ENCODE results near the gene GPRC5C. TPM values are rescaled to one million over a fixed set of nuclear protein-coding genes. Genes with fewer than 3 reads are reported as not detected.

The GPRC5C gene
- total RNA-seq, 2 donors from 2014 or later, result 57.0 to 73.4 TPM

DNA sequence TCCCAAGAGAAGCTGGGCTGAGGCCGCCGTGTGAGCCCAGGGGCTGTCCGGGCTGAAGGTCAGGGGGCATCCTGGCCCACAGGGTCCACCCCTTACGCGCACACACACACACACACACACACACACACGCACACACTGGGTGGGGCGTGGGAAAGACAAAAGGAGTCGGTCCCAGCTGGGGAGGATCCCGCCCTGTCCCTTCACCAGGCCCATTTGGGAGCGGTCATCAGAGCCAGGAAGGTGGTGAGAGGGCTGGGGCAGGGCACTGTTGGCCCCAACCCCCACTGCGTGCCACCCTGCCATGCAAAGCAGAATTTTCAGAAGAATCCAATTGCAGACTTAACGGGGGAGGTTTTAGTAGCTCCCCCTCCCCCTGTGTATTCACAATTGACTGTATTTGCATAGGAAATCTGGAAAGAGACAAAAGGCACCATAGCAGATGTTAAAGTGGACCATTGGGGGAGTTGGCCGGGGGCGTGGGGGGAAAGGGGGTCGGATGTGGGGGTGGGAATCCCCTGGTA, 23.2 kb downstream of the GPRC5C start:
- Histone ChIP-seq H3K4me1 (ENCODE audit: control insufficient read depth, insufficient read depth, low read length) (peaks cover 8% of the 10 kb centered on the region), H3K9ac (ENCODE audit: extremely low read depth, low read length, poor library complexity, severe bottlenecking) (no peak overlapping the region), H3K9me3 (ENCODE audit: control insufficient read depth, low read length) (no peaks in the 10 kb centered on the region), H3K27ac (ENCODE audit: low read depth, low read length) (peak overlapping the region; percentile 94), H3K27me3 (ENCODE audit: control insufficient read depth, insufficient read depth, low read length, poor library complexity, severe bottlenecking) (peaks cover 26% of the 10 kb centered on the region), H3K36me3 (ENCODE audit: control insufficient read depth, insufficient read depth, low read length) (no peaks in the 10 kb centered on the region), H3K4me3 (ENCODE audit: low read length) (no peak overlapping the region)
- Mint-ChIP-seq H3K36me3 (ENCODE audit: low read depth) (no peaks in the 10 kb centered on the region), H3K27ac (no peak overlapping the region), H3K4me3 (peak overlapping the region; percentile 42), H3K9me3 (no peaks in the 10 kb centered on the region), H3K27me3 (ENCODE audit: insufficient read depth) (peaks cover 43% of the 10 kb centered on the region), H3K4me1 (peaks cover 15% of the 10 kb centered on the region)
- TF ChIP-seq, protein P1, sequence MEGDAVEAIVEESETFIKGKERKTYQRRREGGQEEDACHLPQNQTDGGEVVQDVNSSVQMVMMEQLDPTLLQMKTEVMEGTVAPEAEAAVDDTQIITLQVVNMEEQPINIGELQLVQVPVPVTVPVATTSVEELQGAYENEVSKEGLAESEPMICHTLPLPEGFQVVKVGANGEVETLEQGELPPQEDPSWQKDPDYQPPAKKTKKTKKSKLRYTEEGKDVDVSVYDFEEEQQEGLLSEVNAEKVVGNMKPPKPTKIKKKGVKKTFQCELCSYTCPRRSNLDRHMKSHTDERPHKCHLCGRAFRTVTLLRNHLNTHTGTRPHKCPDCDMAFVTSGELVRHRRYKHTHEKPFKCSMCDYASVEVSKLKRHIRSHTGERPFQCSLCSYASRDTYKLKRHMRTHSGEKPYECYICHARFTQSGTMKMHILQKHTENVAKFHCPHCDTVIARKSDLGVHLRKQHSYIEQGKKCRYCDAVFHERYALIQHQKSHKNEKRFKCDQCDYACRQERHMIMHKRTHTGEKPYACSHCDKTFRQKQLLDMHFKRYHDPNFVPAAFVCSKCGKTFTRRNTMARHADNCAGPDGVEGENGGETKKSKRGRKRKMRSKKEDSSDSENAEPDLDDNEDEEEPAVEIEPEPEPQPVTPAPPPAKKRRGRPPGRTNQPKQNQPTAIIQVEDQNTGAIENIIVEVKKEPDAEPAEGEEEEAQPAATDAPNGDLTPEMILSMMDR (conservative IDR thresholded peaks at IDR 0.05), result no peak
- 56 to 70% methylated on average over 2 to 10 of the region's 15 CpGs for WGBS, 2 experiments (ENCODE audit: insufficient coverage in 1 of 2, insufficient read length in 1 of 2)
- DNase-seq, result no peak

DNA sequence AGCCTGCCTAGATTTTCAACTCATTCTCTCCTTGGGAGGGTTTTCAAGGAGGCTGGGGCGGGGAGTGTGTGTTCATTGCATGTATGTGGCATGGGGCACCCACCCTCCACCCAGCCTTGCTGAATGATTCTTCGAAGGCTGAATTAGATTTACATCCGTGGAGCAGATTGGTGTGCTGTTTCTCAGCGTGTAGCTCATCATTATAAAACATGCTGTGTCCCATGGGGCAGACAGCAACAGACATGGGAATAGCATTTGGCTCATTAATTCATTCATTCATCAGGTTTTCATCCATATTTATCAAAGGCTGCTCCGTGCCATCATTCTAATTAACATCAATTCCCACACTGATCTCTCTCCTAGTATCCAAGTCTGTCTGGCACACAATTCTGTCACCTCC, 23.9 kb downstream of the GPRC5C start:
- H3K4me1 ChIP-seq (ENCODE audit: control insufficient read depth, insufficient read depth, low read length), result peaks cover 8% of the 10 kb centered on the region
- H3K27me3 ChIP-seq (ENCODE audit: control insufficient read depth, insufficient read depth, low read length, poor library complexity, severe bottlenecking), result peaks cover 26% of the 10 kb centered on the region
- WGBS, 2 experiments (ENCODE audit: insufficient coverage in 1 of 2, insufficient read length in 1 of 2), result 82 to 98% methylated on average over 4 to 5 of the region's 5 CpGs
- Mint-ChIP-seq H3K4me3 (no peak overlapping the region), H3K27ac (no peak overlapping the region), H3K36me3 (ENCODE audit: low read depth) (no peaks in the 10 kb centered on the region), H3K4me1 (peaks cover 15% of the 10 kb centered on the region), H3K9me3 (no peaks in the 10 kb centered on the region), H3K27me3 (ENCODE audit: insufficient read depth) (peaks cover 45% of the 10 kb centered on the region)
- no peak for DNase-seq
- no peaks in the 10 kb centered on the region for H3K9me3 ChIP-seq (ENCODE audit: control insufficient read depth, low read length)
- H3K36me3 ChIP-seq (ENCODE audit: control insufficient read depth, insufficient read depth, low read length), result no peaks in the 10 kb centered on the region
- H3K27ac ChIP-seq (ENCODE audit: low read depth, low read length), result peak overlapping the region; percentile 81
- no peak overlapping the region for H3K4me3 ChIP-seq (ENCODE audit: low read length)
- no peak overlapping the region for H3K9ac ChIP-seq (ENCODE audit: extremely low read depth, low read length, poor library complexity, severe bottlenecking)
- TF ChIP-seq, protein P1 (conservative IDR thresholded peaks at IDR 0.05), result no peak

DNA sequence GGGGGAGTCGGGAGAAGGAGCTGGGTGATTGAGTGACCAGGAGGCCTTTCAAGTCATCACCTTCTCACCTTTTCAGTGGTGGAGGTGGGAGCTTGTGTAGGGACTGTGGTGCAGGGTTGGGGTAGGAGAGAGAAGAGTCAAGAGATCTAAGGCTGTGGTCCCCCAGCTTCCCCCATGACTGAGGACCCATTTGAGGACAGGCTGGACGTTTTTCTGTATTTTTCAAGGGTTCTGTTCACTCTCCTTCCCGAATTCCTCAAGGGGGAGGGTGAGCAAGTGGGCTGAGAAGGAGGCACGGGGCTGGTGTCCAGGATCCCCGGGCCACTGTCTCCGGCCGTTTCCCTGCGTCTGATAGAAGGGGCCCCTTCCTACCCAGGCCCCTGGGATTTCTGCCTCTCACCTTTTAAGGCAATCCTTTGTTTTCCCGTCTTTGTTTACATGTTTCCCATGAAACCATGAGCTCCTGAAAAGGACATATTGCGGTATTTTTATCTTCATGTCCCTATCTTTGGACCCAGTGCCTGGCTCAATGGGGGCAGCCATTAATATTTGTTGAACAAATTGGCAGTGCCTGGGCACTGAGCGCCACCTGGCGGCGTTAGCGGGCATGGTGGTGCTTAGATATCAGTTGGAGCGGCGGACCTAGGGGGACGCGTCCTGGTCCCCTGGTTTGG, 25.4 kb downstream of the GPRC5C start:
- Mint-ChIP-seq H3K27me3 (ENCODE audit: insufficient read depth) (peaks cover 36% of the 10 kb centered on the region), H3K9me3 (no peaks in the 10 kb centered on the region), H3K27ac (peak overlapping the region; percentile 19), H3K36me3 (ENCODE audit: low read depth) (no peaks in the 10 kb centered on the region), H3K4me3 (no peak overlapping the region), H3K4me1 (peaks cover 15% of the 10 kb centered on the region)
- Histone ChIP-seq H3K27me3 (ENCODE audit: control insufficient read depth, insufficient read depth, low read length, poor library complexity, severe bottlenecking) (peaks cover 18% of the 10 kb centered on the region), H3K27ac (ENCODE audit: low read depth, low read length) (no peak overlapping the region), H3K9ac (ENCODE audit: extremely low read depth, low read length, poor library complexity, severe bottlenecking) (no peak overlapping the region), H3K36me3 (ENCODE audit: control insufficient read depth, insufficient read depth, low read length) (no peaks in the 10 kb centered on the region), H3K4me3 (ENCODE audit: low read length) (no peak overlapping the region), H3K9me3 (ENCODE audit: control insufficient read depth, low read length) (no peaks in the 10 kb centered on the region), H3K4me1 (ENCODE audit: control insufficient read depth, insufficient read depth, low read length) (peaks cover 8% of the 10 kb centered on the region)
- peak; percentile 94 for DNase-seq
- TF ChIP-seq, protein P1 (conservative IDR thresholded peaks at IDR 0.05), result peak; percentile 97
- WGBS, 2 experiments (ENCODE audit: insufficient coverage in 1 of 2, insufficient read length in 1 of 2), result 44 to 57% methylated on average over 10 to 18 of the region's 18 CpGs
